HCT116 (cell line): Measurements from ENCODE around the gene PTPN2.

Source experiments
- CBX3 ChIP-seq: IDR thresholded peaks from 2 replicates; pipeline ENCODE4 v1.6.1; 2012; ENCODE audit warnings: low read depth
- CTCF ChIP-seq, 3 experiments: fragments of 200-600 bp in 1 of 3; sonication (generic) in 1 of 3; IDR thresholded peaks in 2 of 3; conservative IDR thresholded peaks in 1 of 3; 2 replicates each; pipeline ENCODE4 v1.5.1; 2012 to 2017; ENCODE audit warnings: low read depth in 2 of 3, low read length in 2 of 3, antibody characterized with exemption in 1 of 3, borderline replicate concordance in 1 of 3, control low read depth in 1 of 3, mild to moderate bottlenecking in 1 of 3, mixed read lengths in 1 of 3, mixed run types in 1 of 3, moderate library complexity in 1 of 3; ENCODE audit not compliant: insufficient read depth in 1 of 3
- EZH2 ChIP-seq: fragments of 200-600 bp; sonication (generic); IDR thresholded peaks from 2 replicates; pipeline ENCODE4 v1.6.1; 2017; ENCODE audit warnings: antibody characterized with exemption, mixed run types
- EZH2phosphoT487 ChIP-seq: fragments of 200-600 bp; IDR thresholded peaks from 2 replicates; pipeline ENCODE4 v1.6.1; 2018; ENCODE audit warnings: antibody characterized with exemption, borderline replicate concordance
- POLR2A ChIP-seq: IDR thresholded peaks from 2 replicates; pipeline ENCODE4 v1.7.0; 2011; ENCODE audit warnings: borderline replicate concordance; ENCODE audit not compliant: insufficient read depth, insufficient read length; ENCODE audit errors: extremely low read depth
- POLR2AphosphoS5 ChIP-seq: IDR thresholded peaks from 2 replicates; pipeline ENCODE4 v1.6.1; 2011; ENCODE audit warnings: mild to moderate bottlenecking, low read depth, low read length, moderate library complexity
- REST ChIP-seq: IDR thresholded peaks from 2 replicates; pipeline ENCODE4 v1.6.1; 2012; ENCODE audit warnings: low read depth
- TCF7L2 ChIP-seq: IDR thresholded peaks from 2 replicates; pipeline ENCODE4 v1.7.0; 2011; ENCODE audit warnings: borderline replicate concordance, inconsistent platforms; ENCODE audit not compliant: insufficient read depth, insufficient read length; ENCODE audit errors: extremely low read depth
- ZNF274 ChIP-seq: fragments of 200-500 bp; sonication (Bioruptor generic); IDR thresholded peaks from 2 replicates; pipeline ENCODE4 v1.6.1; 2014; ENCODE audit warnings: mild to moderate bottlenecking, low read depth, low read length, inconsistent platforms
- TF ChIP-seq, protein P1 (sequence below): IDR thresholded peaks from 2 replicates; pipeline ENCODE4 v1.6.1; 2011; ENCODE audit warnings: mild to moderate bottlenecking, low read length, moderate library complexity; ENCODE audit not compliant: insufficient replicate concordance; ENCODE audit errors: extremely low read depth

- TF ChIP-seq CTCF (IDR thresholded peaks at IDR 0.05 in 2 of 3, conservative IDR thresholded peaks at IDR 0.05 in 1 of 3; ENCODE audit: borderline replicate concordance in 1 of 3, insufficient read depth in 1 of 3, low read depth in 2 of 3, low read length in 2 of 3) (no peak), POLR2AphosphoS5 (no peak), CBX3 (no peak), POLR2A (no peak), EZH2 (no peak), TCF7L2 (no peak), ZNF274 (no peak), REST (no peak), EZH2phosphoT487 (no peak)
- TF ChIP-seq, protein P1, sequence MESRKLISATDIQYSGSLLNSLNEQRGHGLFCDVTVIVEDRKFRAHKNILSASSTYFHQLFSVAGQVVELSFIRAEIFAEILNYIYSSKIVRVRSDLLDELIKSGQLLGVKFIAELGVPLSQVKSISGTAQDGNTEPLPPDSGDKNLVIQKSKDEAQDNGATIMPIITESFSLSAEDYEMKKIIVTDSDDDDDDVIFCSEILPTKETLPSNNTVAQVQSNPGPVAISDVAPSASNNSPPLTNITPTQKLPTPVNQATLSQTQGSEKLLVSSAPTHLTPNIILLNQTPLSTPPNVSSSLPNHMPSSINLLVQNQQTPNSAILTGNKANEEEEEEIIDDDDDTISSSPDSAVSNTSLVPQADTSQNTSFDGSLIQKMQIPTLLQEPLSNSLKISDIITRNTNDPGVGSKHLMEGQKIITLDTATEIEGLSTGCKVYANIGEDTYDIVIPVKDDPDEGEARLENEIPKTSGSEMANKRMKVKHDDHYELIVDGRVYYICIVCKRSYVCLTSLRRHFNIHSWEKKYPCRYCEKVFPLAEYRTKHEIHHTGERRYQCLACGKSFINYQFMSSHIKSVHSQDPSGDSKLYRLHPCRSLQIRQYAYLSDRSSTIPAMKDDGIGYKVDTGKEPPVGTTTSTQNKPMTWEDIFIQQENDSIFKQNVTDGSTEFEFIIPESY: no peak
These were observed 56.4 kb downstream of the PTPN2 start for GRCh38 chr18:12827588-12827987.
